Mucosa of stomach (tissue), 1 donor: Measurements from ENCODE around the gene KCNQ2.

Source experiments
- H3K27me3 ChIP-seq: one replicate; pipeline ENCODE4 v1.7.0; 2013; ENCODE audit warnings: mild to moderate bottlenecking, low read length; ENCODE audit not compliant: control insufficient read depth, insufficient read depth
- H3K36me3 ChIP-seq: one replicate; pipeline ENCODE4 v1.7.0; 2013; ENCODE audit warnings: low read length; ENCODE audit not compliant: control insufficient read depth, insufficient read depth
- H3K4me1 ChIP-seq: one replicate; pipeline ENCODE4 v1.7.0; 2013; ENCODE audit warnings: mild to moderate bottlenecking, low read length; ENCODE audit not compliant: control insufficient read depth, insufficient read depth
- H3K4me3 ChIP-seq: one replicate; pipeline ENCODE4 v1.7.0; 2013; ENCODE audit warnings: low read length
- H3K9ac ChIP-seq: one replicate; pipeline ENCODE4 v1.7.0; 2013; ENCODE audit warnings: mild to moderate bottlenecking, low read length, moderate library complexity
- H3K9me3 ChIP-seq: one replicate; pipeline ENCODE4 v1.7.0; 2013; ENCODE audit warnings: mild to moderate bottlenecking, low read length, moderate library complexity; ENCODE audit not compliant: control insufficient read depth
- donor health status: Pancreatic carcinoma.

The KCNQ2 gene

DNA sequence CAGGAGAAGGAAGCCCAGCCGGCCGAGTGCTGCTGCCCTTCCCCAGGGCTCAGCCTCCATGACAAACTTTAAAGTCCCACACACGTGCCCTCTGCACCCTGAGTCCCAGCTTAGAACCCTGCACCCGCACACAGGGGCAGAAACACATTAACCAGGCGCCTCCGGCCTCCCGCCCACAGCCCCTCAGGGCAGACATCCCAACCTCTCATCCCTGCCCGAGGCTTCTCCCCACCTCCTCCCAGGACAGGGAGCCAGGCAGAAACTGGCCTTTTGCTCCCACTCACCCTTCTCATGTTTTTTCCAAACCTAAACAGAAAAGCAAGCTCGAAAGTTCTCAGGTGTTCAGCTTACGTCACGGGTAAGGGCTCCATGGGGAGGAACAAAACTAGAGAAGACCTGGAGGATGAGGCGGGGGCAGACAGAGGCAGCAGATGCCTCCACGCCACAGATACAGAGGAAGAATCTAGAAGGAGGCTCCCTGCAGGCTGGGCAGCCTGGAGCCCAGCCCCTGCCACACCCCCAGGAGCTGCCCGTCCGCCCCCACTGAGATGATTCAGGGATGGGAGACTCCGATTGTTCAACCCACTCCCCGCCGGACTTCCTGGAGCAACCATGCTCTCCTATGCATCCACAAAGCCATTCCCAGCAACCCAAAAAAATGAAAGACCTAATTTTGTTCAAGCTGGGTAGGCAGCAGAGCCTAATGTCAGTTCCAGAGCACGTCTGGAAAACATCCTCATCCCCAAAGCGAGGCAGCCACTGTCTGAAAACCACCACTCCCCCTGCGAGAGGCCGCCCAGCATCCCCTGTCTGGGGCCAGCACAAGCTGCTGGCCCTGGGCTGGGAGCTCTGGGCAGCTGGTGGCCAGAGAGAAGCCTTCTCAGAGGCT, 8.8 kb downstream of the KCNQ2 start:
- Histone ChIP-seq H3K4me3 (no peak overlapping the region), H3K9me3 (no peaks in the 10 kb centered on the region), H3K9ac (no peak overlapping the region), H3K36me3 (no peaks in the 10 kb centered on the region), H3K4me1 (no peaks in the 10 kb centered on the region), H3K27me3 (peaks cover 19% of the 10 kb centered on the region)

- no peaks in the 10 kb centered on the region for H3K4me1 ChIP-seq
- H3K9ac ChIP-seq: no peak overlapping the region
- no peaks in the 10 kb centered on the region for H3K9me3 ChIP-seq
- H3K36me3 ChIP-seq: no peaks in the 10 kb centered on the region
- no peak overlapping the region for H3K4me3 ChIP-seq
- peaks cover 23% of the 10 kb centered on the region for H3K27me3 ChIP-seq
Measured at GRCh38 chr20:63462244-63462643, 10.2 kb downstream of the KCNQ2 start.

DNA sequence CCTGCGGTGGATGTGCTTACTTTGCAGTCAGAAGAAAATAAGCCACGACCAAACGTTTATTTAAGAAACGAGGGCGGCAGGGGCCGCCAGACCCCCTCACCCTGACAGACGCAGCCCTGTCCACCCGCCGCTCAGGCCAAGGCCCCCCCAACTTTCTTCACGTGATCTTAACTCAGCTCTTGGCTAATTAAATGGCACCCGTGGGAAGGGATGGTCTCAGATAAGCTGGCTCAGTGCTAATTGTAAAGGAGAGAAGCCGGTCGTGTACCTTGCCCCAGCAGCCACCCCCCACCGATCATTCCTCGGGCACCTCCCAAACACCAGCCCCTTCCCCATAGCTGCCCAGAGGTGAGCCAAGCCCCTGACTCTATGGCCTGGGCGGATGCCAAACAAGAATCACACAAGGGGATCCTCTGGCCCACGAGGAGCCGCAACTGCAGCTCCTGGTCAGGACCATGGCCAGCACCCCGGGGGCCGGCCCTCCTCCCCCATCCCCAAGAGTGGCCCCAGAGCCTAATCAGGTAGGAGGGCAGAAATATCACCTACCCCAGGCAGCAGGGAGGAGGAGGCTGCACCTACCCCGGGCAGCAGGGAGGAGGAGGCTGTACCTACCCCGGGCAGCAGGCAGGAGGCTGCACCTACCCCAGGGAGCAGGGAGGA, 11.2 kb downstream of the KCNQ2 start:
- H3K9me3 ChIP-seq: no peaks in the 10 kb centered on the region
- H3K4me1 ChIP-seq: no peaks in the 10 kb centered on the region
- no peaks in the 10 kb centered on the region for H3K36me3 ChIP-seq
- H3K4me3 ChIP-seq: no peak overlapping the region
- peaks cover 26% of the 10 kb centered on the region for H3K27me3 ChIP-seq
- no peak overlapping the region for H3K9ac ChIP-seq

DNA sequence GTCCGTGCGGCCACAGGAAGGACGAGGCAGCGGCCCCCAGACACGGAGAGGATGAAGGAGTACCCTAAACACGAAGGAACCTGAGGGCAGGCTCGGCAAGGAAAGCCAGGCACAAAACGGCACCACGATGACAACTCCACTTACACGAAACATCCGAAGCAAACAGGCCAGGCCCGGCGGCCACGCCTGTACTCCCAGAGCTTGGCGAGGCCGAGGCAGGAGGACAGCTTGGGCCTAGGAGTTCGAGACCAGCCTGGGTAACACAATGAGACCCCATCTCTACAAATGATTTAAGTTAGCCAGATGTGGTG, 13.4 kb downstream of the KCNQ2 start:
- peaks cover 40% of the 10 kb centered on the region for H3K27me3 ChIP-seq
- H3K4me1 ChIP-seq: no peaks in the 10 kb centered on the region
- H3K9me3 ChIP-seq: no peaks in the 10 kb centered on the region
- H3K4me3 ChIP-seq: no peak overlapping the region
- H3K36me3 ChIP-seq: no peaks in the 10 kb centered on the region
- H3K9ac ChIP-seq: no peak overlapping the region

- peaks cover 42% of the 10 kb centered on the region for H3K27me3 ChIP-seq
- H3K9me3 ChIP-seq: no peaks in the 10 kb centered on the region
- H3K9ac ChIP-seq: no peak overlapping the region
- H3K4me1 ChIP-seq: no peaks in the 10 kb centered on the region
- no peak overlapping the region for H3K4me3 ChIP-seq
- no peaks in the 10 kb centered on the region for H3K36me3 ChIP-seq
Measured at GRCh38 chr20:63458170-63459069, 14.0 kb downstream of the KCNQ2 start.

DNA sequence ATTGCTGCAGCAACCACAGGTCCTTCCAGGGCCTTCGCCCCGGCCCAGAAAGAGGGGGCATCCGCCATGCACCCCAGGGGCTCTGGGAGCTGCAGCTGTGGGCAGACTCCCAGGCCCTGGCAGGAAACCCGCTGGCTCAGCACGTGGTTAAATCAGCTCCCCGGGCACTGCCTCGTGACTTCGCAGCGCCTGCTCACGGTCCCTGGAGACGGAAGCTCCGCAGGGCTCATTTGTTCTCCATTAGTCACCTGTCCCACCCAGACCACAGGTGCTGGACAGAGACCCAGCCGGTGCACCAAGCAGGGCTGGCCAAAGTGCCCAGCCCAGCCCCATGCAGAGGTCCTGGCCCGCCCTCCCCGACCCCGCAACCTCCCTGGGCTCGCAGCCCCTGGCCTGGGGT, 14.7 kb downstream of the KCNQ2 start:
- Histone ChIP-seq H3K27me3 (peaks cover 42% of the 10 kb centered on the region), H3K4me1 (no peaks in the 10 kb centered on the region), H3K9ac (no peak overlapping the region)

GRCh38 chr20:63456429-63457284, 15.8 kb downstream of the KCNQ2 start:
- H3K36me3 ChIP-seq: no peaks in the 10 kb centered on the region
- peaks cover 44% of the 10 kb centered on the region for H3K27me3 ChIP-seq
- no peak overlapping the region for H3K4me3 ChIP-seq
- H3K9ac ChIP-seq: no peak overlapping the region
- H3K4me1 ChIP-seq: no peaks in the 10 kb centered on the region
- H3K9me3 ChIP-seq: no peaks in the 10 kb centered on the region

More for the DNA sequence above, 14.7 kb downstream of the KCNQ2 start:
- Histone ChIP-seq H3K4me3 (no peak overlapping the region), H3K9me3 (no peaks in the 10 kb centered on the region), H3K36me3 (no peaks in the 10 kb centered on the region)

DNA sequence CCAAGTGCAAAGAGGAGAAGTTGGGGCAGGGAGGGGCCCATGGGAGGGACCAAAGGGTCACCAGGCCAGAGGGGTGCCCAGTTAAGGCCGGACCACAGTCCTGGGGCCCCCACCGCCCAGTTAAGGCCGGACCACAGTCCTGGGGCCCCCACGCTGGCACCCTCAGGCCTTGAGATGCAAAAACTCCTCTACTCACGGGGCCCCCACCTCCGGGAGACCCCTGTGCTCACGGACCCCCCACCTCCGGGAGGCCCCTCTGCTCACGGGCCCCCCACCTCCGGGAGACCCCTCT, 16.9 kb downstream of the KCNQ2 start:
- Histone ChIP-seq H3K27me3 (peaks cover 35% of the 10 kb centered on the region), H3K36me3 (no peaks in the 10 kb centered on the region), H3K9me3 (no peaks in the 10 kb centered on the region), H3K4me3 (no peak overlapping the region), H3K4me1 (no peaks in the 10 kb centered on the region), H3K9ac (no peak overlapping the region)

DNA sequence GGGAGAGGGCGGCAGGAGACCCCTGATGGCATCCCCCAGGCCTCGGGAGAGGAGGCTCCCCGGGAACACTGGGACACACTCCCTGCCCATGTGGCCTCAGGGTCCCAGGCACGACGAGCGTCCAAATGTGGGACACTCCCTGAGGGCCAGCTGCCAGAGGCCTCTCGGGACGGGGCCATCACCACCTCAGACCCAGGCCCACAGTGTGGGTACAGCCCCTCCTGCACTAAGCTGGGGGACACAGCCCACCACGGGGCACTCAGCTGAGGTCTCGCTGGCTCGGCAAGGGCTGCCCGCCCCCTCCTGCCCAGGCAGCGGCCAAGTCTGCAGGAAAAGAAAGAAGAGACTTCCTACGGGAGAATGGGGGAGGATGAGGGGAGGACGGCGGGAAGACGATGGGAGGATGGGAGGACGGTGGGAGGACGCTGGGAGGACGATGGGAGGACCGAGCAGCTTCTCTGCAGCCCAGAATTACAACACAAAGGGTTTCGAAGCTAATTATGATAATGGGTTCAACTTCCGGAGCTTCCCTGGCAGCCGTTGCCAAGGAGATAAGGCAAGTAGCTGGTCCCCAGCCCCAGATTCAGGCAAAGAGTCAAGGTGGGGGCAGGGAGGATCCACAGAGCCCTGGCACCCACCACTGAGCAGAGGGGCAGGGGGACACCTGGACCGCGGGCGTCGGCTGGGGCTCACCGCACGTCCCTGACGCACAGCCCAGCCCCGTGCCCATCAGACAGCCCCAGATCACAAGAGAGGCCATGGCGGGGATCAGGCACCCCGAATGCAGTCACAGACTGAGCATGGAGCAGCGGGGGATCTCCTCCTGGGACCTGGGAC, 17.5 kb downstream of the KCNQ2 start:
- Histone ChIP-seq H3K27me3 (peaks cover 35% of the 10 kb centered on the region), H3K9me3 (no peaks in the 10 kb centered on the region), H3K4me1 (no peaks in the 10 kb centered on the region), H3K4me3 (no peak overlapping the region), H3K36me3 (no peaks in the 10 kb centered on the region), H3K9ac (no peak overlapping the region)

DNA sequence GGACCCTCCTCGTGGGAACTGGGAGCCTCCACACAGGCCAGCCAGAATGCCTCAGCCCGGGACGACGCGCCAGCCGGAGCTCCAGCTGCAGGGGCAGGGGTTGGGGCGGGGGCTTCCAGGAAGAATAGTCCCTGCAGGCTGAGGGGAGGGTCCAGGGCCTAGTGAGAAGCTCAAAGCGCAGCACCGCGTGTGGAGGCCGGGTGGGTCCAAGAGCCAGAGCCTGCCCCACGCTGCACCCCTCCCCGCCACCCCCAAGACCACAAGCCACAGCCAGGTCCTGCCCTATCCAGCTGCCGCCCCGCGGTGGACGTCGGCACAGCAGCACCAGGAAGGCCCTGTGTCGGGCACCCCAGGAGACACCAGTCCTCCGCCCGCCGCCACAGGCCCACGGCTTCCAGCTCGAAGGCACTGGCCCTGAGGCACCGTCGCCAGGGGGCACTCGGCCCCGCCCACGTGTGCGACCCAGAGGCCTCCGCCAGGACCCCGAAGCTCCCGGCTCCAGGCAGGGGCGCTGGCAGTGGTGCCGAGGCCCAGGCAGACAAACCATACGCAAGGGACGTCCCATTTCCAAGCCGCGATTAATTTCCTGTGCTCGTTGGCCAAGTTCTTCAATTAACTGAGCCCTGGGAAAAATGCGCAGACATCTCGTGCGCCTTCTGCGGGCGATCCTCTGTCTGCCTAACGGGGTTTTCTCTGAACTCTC, 19.5 kb downstream of the KCNQ2 start:
- Histone ChIP-seq H3K4me3 (no peak overlapping the region), H3K9ac (no peak overlapping the region), H3K36me3 (no peaks in the 10 kb centered on the region), H3K4me1 (no peaks in the 10 kb centered on the region), H3K9me3 (no peaks in the 10 kb centered on the region), H3K27me3 (peaks cover 35% of the 10 kb centered on the region)
